ENCODE measurements around the gene GLRA3. TPM values are rescaled to one million over a fixed set of nuclear protein-coding genes. Genes with fewer than 3 reads are reported as not detected.

Gene GLRA3
- total RNA-seq, 1 donor from 2014 or later, result not detected

DNA sequence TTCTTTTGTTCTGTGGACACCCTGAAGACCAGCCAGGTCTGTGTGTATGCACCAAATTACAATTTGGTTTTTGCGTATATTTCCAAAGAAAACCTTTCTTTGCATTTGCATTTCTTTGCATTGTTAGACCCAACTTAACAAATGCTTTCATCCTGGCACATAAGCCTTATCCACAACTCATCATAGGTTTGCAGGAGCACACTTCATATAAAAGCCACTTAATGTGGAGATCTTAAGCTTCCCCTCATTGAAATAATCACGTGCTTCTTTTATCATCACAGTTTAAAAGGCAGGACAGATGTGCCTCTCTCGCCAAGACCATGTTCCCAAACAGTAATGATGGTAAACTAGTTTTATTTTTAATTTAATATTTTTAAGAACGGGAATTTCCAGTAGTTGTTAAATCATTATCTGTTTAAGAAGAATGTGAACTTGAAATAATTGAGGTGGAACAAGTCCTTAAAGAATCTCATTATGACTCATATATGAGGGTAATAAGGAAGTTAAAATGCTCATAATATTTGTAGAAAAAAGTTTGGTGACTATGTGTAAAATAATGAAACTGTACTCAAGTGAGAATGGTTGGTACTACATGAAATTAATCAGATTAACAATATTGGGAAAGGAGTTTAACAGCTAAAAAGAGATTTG, 65.5 kb downstream of the GLRA3 start:
- peaks cover 9% of the 10 kb centered on the region for H3K27me3 Mint-ChIP-seq (ENCODE audit: low read depth)
- H3K4me3 Mint-ChIP-seq, result no peak overlapping the region
- no peak for DNase-seq (ENCODE audit: low read depth, low spot score)
- no peaks in the 10 kb centered on the region for H3K36me3 Mint-ChIP-seq (ENCODE audit: low read depth)
- H3K4me1 Mint-ChIP-seq, result no peaks in the 10 kb centered on the region
- H3K27ac Mint-ChIP-seq (ENCODE audit: unreplicated experiment), result no peak overlapping the region
- TF ChIP-seq, protein P1, sequence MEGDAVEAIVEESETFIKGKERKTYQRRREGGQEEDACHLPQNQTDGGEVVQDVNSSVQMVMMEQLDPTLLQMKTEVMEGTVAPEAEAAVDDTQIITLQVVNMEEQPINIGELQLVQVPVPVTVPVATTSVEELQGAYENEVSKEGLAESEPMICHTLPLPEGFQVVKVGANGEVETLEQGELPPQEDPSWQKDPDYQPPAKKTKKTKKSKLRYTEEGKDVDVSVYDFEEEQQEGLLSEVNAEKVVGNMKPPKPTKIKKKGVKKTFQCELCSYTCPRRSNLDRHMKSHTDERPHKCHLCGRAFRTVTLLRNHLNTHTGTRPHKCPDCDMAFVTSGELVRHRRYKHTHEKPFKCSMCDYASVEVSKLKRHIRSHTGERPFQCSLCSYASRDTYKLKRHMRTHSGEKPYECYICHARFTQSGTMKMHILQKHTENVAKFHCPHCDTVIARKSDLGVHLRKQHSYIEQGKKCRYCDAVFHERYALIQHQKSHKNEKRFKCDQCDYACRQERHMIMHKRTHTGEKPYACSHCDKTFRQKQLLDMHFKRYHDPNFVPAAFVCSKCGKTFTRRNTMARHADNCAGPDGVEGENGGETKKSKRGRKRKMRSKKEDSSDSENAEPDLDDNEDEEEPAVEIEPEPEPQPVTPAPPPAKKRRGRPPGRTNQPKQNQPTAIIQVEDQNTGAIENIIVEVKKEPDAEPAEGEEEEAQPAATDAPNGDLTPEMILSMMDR (conservative IDR thresholded peaks at IDR 0.05), result no peak
- no peaks in the 10 kb centered on the region for H3K9me3 Mint-ChIP-seq

DNA sequence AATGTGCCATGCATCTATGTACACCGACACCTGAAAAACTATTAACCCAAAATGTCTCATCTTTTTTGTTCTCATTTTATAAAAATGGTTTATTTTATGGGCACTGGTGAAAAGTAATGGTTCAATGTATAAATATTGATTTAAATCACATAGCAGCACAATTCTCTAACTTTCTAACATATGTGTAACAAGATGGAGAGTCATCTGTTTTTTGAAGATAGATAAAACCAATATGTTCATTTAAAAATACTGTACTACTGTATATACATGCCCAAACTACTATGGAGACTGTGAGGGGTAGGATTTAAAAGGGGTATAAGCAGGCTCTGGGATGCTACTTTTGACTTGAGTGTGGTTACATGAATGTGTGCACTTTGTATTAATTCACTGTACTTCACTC, 67.6 kb downstream of the GLRA3 start:
- TF ChIP-seq, protein P1 (conservative IDR thresholded peaks at IDR 0.05), result no peak
- Mint-ChIP-seq H3K4me3 (no peak overlapping the region), H3K27ac (ENCODE audit: unreplicated experiment) (no peak overlapping the region), H3K4me1 (peaks cover 6% of the 10 kb centered on the region), H3K36me3 (ENCODE audit: low read depth) (no peaks in the 10 kb centered on the region), H3K9me3 (no peaks in the 10 kb centered on the region), H3K27me3 (ENCODE audit: low read depth) (peaks cover 9% of the 10 kb centered on the region)
- DNase-seq (ENCODE audit: low read depth, low spot score), result no peak

- Mint-ChIP-seq H3K4me1 (peaks cover 6% of the 10 kb centered on the region), H3K36me3 (ENCODE audit: low read depth) (no peaks in the 10 kb centered on the region), H3K9me3 (no peaks in the 10 kb centered on the region), H3K27ac (ENCODE audit: unreplicated experiment) (peak overlapping the region; percentile 81), H3K27me3 (ENCODE audit: low read depth) (peaks cover 17% of the 10 kb centered on the region), H3K4me3 (no peak overlapping the region)
- DNase-seq (ENCODE audit: low read depth, low spot score), result no peak
- TF ChIP-seq, protein P1 (conservative IDR thresholded peaks at IDR 0.05), result no peak
Measured at GRCh38 chr4:174757736-174758135, 71.3 kb downstream of the GLRA3 start.

GRCh38 chr4:174753021-174753420, 76.0 kb downstream of the GLRA3 start:
- Mint-ChIP-seq H3K4me3 (no peak overlapping the region), H3K27me3 (ENCODE audit: low read depth) (peaks cover 14% of the 10 kb centered on the region), H3K9me3 (no peaks in the 10 kb centered on the region), H3K27ac (ENCODE audit: unreplicated experiment) (no peak overlapping the region), H3K36me3 (ENCODE audit: low read depth) (no peaks in the 10 kb centered on the region), H3K4me1 (peaks cover 5% of the 10 kb centered on the region)
- TF ChIP-seq, protein P1 (conservative IDR thresholded peaks at IDR 0.05), result no peak
- DNase-seq (ENCODE audit: low read depth, low spot score), result no peak

DNA sequence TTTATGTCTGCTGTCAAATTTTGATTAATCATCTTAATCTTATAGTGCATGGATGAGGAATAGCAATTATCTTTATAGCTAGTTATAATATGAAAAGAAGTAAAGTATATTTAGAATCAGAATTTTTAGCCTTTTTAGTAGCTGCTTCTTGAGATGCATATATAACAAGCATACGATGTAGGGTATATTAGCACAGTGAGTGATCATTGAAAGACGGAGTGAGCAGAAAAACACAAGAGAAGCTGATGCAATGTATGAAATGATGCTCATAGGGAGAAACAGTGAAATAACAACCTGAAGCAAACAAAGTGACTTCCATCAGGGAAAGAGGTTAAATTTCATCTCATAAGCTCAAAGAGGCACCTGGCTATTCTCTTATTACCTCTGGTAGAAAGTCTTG, 77.0 kb downstream of the GLRA3 start:
- Mint-ChIP-seq H3K4me1 (no peaks in the 10 kb centered on the region), H3K4me3 (no peak overlapping the region), H3K36me3 (ENCODE audit: low read depth) (no peaks in the 10 kb centered on the region), H3K27me3 (ENCODE audit: low read depth) (peaks cover 14% of the 10 kb centered on the region), H3K9me3 (no peaks in the 10 kb centered on the region), H3K27ac (ENCODE audit: unreplicated experiment) (no peak overlapping the region)
- no peak for DNase-seq (ENCODE audit: low read depth, low spot score)
- TF ChIP-seq, protein P1 (conservative IDR thresholded peaks at IDR 0.05), result no peak

Data from neural crest cell (in vitro differentiated cells).